ENCODE results near the gene SCYGR1.
A peak's percentile ranks its signal among the peaks of the same experiment; 100 is the strongest.

SCYGR1 gene

GRCh38 chr2:227378371-227378782 is 9.4 kb downstream of the SCYGR1 start:
- no peak overlapping the region for H3K4me3 ChIP-seq (ENCODE audit: insufficient read length, low read depth)

GRCh38 chr2:227377467-227378351 is 10.0 kb downstream of the SCYGR1 start:
- no peaks in the 10 kb centered on the region for H3K36me3 ChIP-seq (ENCODE audit: insufficient read depth, insufficient read length, low read length)
- no peak for DNase-seq (ENCODE audit: low read depth, low spot score)
- TF ChIP-seq YY1 (IDR thresholded peaks at IDR 0.05; ENCODE audit: insufficient read depth, insufficient read length) (no peak), SUZ12 (IDR thresholded peaks at IDR 0.05; ENCODE audit: extremely low read depth, insufficient read depth, insufficient read length) (no peak), ZNF274 (IDR thresholded peaks at IDR 0.05; ENCODE audit: low read depth, low read length) (no peak)
- no peaks in the 10 kb centered on the region for H3K27me3 ChIP-seq (ENCODE audit: insufficient read depth, insufficient read length)
- no peak overlapping the region for H3K9ac ChIP-seq (ENCODE audit: insufficient read length, low read depth)
- H3K4me1 ChIP-seq (ENCODE audit: insufficient read depth, insufficient read length), result peaks cover 2% of the 10 kb centered on the region
- no peak overlapping the region for H3K4me3 ChIP-seq (ENCODE audit: insufficient read length, low read depth)
- no peaks in the 10 kb centered on the region; the same call in 1 of the 2 replicates for H3K9me3 ChIP-seq (ENCODE audit: insufficient read depth, low read length)

More at GRCh38 chr2:227378371-227378782, 9.4 kb downstream of the SCYGR1 start:
- Histone ChIP-seq H3K36me3 (ENCODE audit: insufficient read depth, insufficient read length, low read length) (no peaks in the 10 kb centered on the region), H3K4me1 (ENCODE audit: insufficient read depth, insufficient read length) (peaks cover 2% of the 10 kb centered on the region), H3K9ac (ENCODE audit: insufficient read length, low read depth) (no peak overlapping the region), H3K9me3 (ENCODE audit: insufficient read depth, low read length) (no peaks in the 10 kb centered on the region; the same call in 1 of the 2 replicates), H3K27me3 (ENCODE audit: insufficient read depth, insufficient read length) (no peaks in the 10 kb centered on the region)
- TF ChIP-seq ZNF274 (IDR thresholded peaks at IDR 0.05; ENCODE audit: low read depth, low read length), result no peak
- TF ChIP-seq SUZ12 (IDR thresholded peaks at IDR 0.05; ENCODE audit: extremely low read depth, insufficient read depth, insufficient read length), result no peak
- TF ChIP-seq YY1 (IDR thresholded peaks at IDR 0.05; ENCODE audit: insufficient read depth, insufficient read length), result no peak
- no peak for DNase-seq (ENCODE audit: low read depth, low spot score)

GRCh38 chr2:227376656-227377396 is 10.9 kb downstream of the SCYGR1 start:
- peaks cover 2% of the 10 kb centered on the region for H3K4me1 ChIP-seq (ENCODE audit: insufficient read depth, insufficient read length)
- no peak overlapping the region for H3K4me3 ChIP-seq (ENCODE audit: insufficient read length, low read depth)
- H3K27me3 ChIP-seq (ENCODE audit: insufficient read depth, insufficient read length), result no peaks in the 10 kb centered on the region
- no peak for TF ChIP-seq YY1 (IDR thresholded peaks at IDR 0.05; ENCODE audit: insufficient read depth, insufficient read length)
- TF ChIP-seq SUZ12 (IDR thresholded peaks at IDR 0.05; ENCODE audit: extremely low read depth, insufficient read depth, insufficient read length), result no peak
- no peak for TF ChIP-seq ZNF274 (IDR thresholded peaks at IDR 0.05; ENCODE audit: low read depth, low read length)
- no peaks in the 10 kb centered on the region for H3K9me3 ChIP-seq (ENCODE audit: insufficient read depth, low read length)
- H3K9ac ChIP-seq (ENCODE audit: insufficient read length, low read depth), result no peak overlapping the region
- DNase-seq (ENCODE audit: low read depth, low spot score), result peak; percentile 9
- H3K36me3 ChIP-seq (ENCODE audit: insufficient read depth, insufficient read length, low read length), result no peaks in the 10 kb centered on the region

DNA sequence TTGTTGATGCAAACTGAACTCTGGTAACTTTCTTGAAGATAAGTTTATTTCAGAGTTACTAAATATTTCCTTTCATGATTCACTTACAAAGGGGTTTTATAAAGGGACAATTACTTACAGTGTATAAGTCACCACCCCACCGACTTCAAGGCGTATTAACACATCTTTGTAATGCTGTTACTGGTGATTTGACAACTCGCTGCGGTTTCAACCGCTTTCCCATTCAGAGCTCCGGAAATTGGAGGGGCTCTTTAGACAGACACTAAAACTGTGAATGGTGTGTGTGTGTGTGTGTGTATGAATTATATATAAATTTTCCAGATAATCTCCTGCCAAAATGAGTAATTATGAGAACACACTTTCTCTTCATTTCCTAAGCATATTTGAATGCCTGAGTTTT is 13.6 kb downstream of the SCYGR1 start:
- peaks cover 2% of the 10 kb centered on the region for H3K4me1 ChIP-seq (ENCODE audit: insufficient read depth, insufficient read length)

GRCh38 chr2:227373389-227373788 is 14.4 kb downstream of the SCYGR1 start:
- H3K4me3 ChIP-seq (ENCODE audit: insufficient read length, low read depth), result no peak overlapping the region
- peaks cover 2% of the 10 kb centered on the region for H3K4me1 ChIP-seq (ENCODE audit: insufficient read depth, insufficient read length)
- H3K9ac ChIP-seq (ENCODE audit: insufficient read length, low read depth), result no peak overlapping the region
- H3K36me3 ChIP-seq (ENCODE audit: insufficient read depth, insufficient read length, low read length), result no peaks in the 10 kb centered on the region
- no peaks in the 10 kb centered on the region for H3K9me3 ChIP-seq (ENCODE audit: insufficient read depth, low read length)
- no peaks in the 10 kb centered on the region for H3K27me3 ChIP-seq (ENCODE audit: insufficient read depth, insufficient read length)
- DNase-seq (ENCODE audit: low read depth, low spot score), result no peak
- no peak for TF ChIP-seq SUZ12 (IDR thresholded peaks at IDR 0.05; ENCODE audit: extremely low read depth, insufficient read depth, insufficient read length)
- no peak for TF ChIP-seq ZNF274 (IDR thresholded peaks at IDR 0.05; ENCODE audit: low read depth, low read length)
- TF ChIP-seq YY1 (IDR thresholded peaks at IDR 0.05; ENCODE audit: insufficient read depth, insufficient read length), result no peak

More for the DNA sequence above, 13.6 kb downstream of the SCYGR1 start:
- H3K4me3 ChIP-seq (ENCODE audit: insufficient read length, low read depth), result no peak overlapping the region
- no peak for DNase-seq (ENCODE audit: low read depth, low spot score)
- no peak overlapping the region for H3K9ac ChIP-seq (ENCODE audit: insufficient read length, low read depth)
- no peaks in the 10 kb centered on the region for H3K36me3 ChIP-seq (ENCODE audit: insufficient read depth, insufficient read length, low read length)
- no peak for TF ChIP-seq YY1 (IDR thresholded peaks at IDR 0.05; ENCODE audit: insufficient read depth, insufficient read length)
- no peak for TF ChIP-seq SUZ12 (IDR thresholded peaks at IDR 0.05; ENCODE audit: extremely low read depth, insufficient read depth, insufficient read length)
- TF ChIP-seq ZNF274 (IDR thresholded peaks at IDR 0.05; ENCODE audit: low read depth, low read length), result no peak
- no peaks in the 10 kb centered on the region for H3K9me3 ChIP-seq (ENCODE audit: insufficient read depth, low read length)
- H3K27me3 ChIP-seq (ENCODE audit: insufficient read depth, insufficient read length), result no peaks in the 10 kb centered on the region

GRCh38 chr2:227370791-227371312 is 16.9 kb downstream of the SCYGR1 start:
- Histone ChIP-seq H3K4me3 (ENCODE audit: insufficient read length, low read depth) (no peak overlapping the region), H3K9me3 (ENCODE audit: insufficient read depth, low read length) (no peaks in the 10 kb centered on the region), H3K36me3 (ENCODE audit: insufficient read depth, insufficient read length, low read length) (no peaks in the 10 kb centered on the region), H3K4me1 (ENCODE audit: insufficient read depth, insufficient read length) (no peaks in the 10 kb centered on the region), H3K27me3 (ENCODE audit: insufficient read depth, insufficient read length) (no peaks in the 10 kb centered on the region), H3K9ac (ENCODE audit: insufficient read length, low read depth) (no peak overlapping the region)
- DNase-seq (ENCODE audit: low read depth, low spot score), result no peak
- no peak for TF ChIP-seq SUZ12 (IDR thresholded peaks at IDR 0.05; ENCODE audit: extremely low read depth, insufficient read depth, insufficient read length)
- TF ChIP-seq YY1 (IDR thresholded peaks at IDR 0.05; ENCODE audit: insufficient read depth, insufficient read length), result no peak
- no peak for TF ChIP-seq ZNF274 (IDR thresholded peaks at IDR 0.05; ENCODE audit: low read depth, low read length)
